ENCODE data around the gene KCNMB3.

DNA sequence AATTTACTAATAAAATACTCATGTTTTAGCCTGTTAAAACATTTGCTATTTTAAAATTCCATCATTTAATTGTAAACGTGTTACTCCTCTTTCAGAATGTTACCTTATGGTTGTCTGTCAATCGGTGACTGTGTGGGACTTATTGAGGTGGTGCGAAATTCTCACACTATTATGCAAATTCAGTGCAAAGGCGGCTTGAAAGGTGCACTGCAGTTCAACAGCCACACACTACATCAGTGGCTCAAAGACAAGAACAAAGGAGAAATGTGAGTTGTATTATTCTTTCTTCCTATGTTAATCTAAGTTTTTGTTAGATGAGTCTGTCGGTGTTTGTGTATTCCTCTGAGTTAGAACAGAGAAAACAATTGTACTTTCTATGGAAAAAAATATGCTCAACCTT is 21.7 kb downstream of the KCNMB3 start:
- TF ChIP-seq CTCF (IDR thresholded peaks at IDR 0.05; ENCODE audit: insufficient read depth, low read length) (no peak), POLR2AphosphoS5 (IDR thresholded peaks at IDR 0.05; ENCODE audit: low read depth) (no peak), GABPA (IDR thresholded peaks at IDR 0.05; ENCODE audit: low read depth) (no peak), SPI1 (IDR thresholded peaks at IDR 0.05; ENCODE audit: borderline replicate concordance, low read depth) (no peak)
- TF ChIP-seq, protein P1, sequence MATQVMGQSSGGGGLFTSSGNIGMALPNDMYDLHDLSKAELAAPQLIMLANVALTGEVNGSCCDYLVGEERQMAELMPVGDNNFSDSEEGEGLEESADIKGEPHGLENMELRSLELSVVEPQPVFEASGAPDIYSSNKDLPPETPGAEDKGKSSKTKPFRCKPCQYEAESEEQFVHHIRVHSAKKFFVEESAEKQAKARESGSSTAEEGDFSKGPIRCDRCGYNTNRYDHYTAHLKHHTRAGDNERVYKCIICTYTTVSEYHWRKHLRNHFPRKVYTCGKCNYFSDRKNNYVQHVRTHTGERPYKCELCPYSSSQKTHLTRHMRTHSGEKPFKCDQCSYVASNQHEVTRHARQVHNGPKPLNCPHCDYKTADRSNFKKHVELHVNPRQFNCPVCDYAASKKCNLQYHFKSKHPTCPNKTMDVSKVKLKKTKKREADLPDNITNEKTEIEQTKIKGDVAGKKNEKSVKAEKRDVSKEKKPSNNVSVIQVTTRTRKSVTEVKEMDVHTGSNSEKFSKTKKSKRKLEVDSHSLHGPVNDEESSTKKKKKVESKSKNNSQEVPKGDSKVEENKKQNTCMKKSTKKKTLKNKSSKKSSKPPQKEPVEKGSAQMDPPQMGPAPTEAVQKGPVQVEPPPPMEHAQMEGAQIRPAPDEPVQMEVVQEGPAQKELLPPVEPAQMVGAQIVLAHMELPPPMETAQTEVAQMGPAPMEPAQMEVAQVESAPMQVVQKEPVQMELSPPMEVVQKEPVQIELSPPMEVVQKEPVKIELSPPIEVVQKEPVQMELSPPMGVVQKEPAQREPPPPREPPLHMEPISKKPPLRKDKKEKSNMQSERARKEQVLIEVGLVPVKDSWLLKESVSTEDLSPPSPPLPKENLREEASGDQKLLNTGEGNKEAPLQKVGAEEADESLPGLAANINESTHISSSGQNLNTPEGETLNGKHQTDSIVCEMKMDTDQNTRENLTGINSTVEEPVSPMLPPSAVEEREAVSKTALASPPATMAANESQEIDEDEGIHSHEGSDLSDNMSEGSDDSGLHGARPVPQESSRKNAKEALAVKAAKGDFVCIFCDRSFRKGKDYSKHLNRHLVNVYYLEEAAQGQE (IDR thresholded peaks at IDR 0.05; ENCODE audit: insufficient replicate concordance, low read depth), result no peak

All from HL-60 (cell line).